ENCODE measurements around the gene SAT2. TPM values are rescaled to one million over a fixed set of nuclear protein-coding genes. Genes with fewer than 3 reads are reported as not detected.
A peak's percentile ranks its signal among the peaks of the same experiment; 100 is the strongest.

SAT2 gene
- total and polyA plus RNA-seq, 10 of the 15 experiments (the other 5 are each of a cell fraction or from before 2014, with no cell fraction given), result 14.6 to 44.0 (median 27.9) TPM

DNA sequence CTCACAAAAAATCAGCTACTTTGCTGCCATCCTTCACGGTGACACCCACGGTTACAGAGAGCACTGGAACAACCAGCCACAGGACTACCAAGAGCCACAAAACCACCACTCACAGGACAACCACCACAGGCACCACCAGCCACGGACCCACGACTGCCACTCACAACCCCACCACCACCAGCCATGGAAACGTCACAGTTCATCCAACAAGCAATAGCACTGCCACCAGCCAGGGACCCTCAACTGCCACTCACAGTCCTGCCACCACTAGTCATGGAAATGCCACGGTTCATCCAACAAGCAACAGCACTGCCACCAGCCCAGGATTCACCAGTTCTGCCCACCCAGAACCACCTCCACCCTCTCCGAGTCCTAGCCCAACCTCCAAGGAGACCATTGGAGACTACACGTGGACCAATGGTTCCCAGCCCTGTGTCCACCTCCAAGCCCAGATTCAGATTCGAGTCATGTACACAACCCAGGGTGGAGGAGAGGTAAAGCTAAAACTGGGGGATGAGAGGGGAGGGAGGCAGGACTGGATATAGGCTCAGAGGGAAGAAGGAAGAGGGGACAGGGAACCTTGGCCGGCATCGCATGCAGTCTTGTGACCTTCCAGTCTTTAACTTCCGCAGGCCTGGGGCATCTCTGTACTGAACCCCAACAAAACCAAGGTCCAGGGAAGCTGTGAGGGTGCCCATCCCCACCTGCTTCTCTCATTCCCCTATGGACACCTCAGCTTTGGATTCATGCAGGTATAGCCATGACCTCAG is 47.6 kb downstream of the SAT2 start:
- ATAC-seq, result peak; percentile 8
- RAD21 ChIA-PET (ENCODE audit: unreplicated experiment), result interaction anchor here (0.7 to 2.2 kb wide), 7 partner anchors 9 to 143 kb away, joined by 3 to 9 read pairs (median 4); partner anchors contain the start of genes FXR2, SAT2, TP53 and WRAP53
- FAIRE-seq, result no peak
- TF ChIP-seq BHLHE40 (IDR thresholded peaks at IDR 0.05; ENCODE audit: borderline replicate concordance in 1 of 2, low read depth in 2 of 2, low read length in 1 of 2), result peak in 1 of 2 experiments; percentile 3; a peak in 2 of 4 replicates
- TF ChIP-seq CREM (IDR thresholded peaks at IDR 0.05; ENCODE audit: low read depth), result no peak
- TF ChIP-seq NBN (IDR thresholded peaks at IDR 0.05), result peak; percentile 43
- TF ChIP-seq EGR1 (IDR thresholded peaks at IDR 0.05; ENCODE audit: borderline replicate concordance in 1 of 2, low read depth in 2 of 2, low read length in 2 of 2), result peak in 1 of 2 experiments; percentile 29; a peak in 1 of 3 replicates
- peak; percentile 27 for TF ChIP-seq POLR2A (IDR thresholded peaks at IDR 0.05; ENCODE audit: low read depth, low read length)
- no peak for TF ChIP-seq MTA3 (IDR thresholded peaks at IDR 0.05; ENCODE audit: borderline replicate concordance, low read length)
- TF ChIP-seq SMC3 (IDR thresholded peaks at IDR 0.05; ENCODE audit: borderline replicate concordance, low read length), result no peak
- peak; percentile 59; the same call in 1 of the 2 replicates for TF ChIP-seq LARP7 (IDR thresholded peaks at IDR 0.05)
- no peak for TF ChIP-seq ZSCAN29 (IDR thresholded peaks at IDR 0.05)
- peak; percentile 94 for TF ChIP-seq HDGF (IDR thresholded peaks at IDR 0.05)
- no peak for TF ChIP-seq NR2F1 (conservative IDR thresholded peaks at IDR 0.05)
- TF ChIP-seq IKZF2 (IDR thresholded peaks at IDR 0.05), result peak in 1 of 2 experiments; percentile 21; a peak in 1 of 4 replicates
- no peak for TF ChIP-seq WRNIP1 (IDR thresholded peaks at IDR 0.05; ENCODE audit: borderline replicate concordance, low read depth, low read length)
- TF ChIP-seq MTA2 (IDR thresholded peaks at IDR 0.05; ENCODE audit: low read depth), result no peak
- TF ChIP-seq, protein P1, sequence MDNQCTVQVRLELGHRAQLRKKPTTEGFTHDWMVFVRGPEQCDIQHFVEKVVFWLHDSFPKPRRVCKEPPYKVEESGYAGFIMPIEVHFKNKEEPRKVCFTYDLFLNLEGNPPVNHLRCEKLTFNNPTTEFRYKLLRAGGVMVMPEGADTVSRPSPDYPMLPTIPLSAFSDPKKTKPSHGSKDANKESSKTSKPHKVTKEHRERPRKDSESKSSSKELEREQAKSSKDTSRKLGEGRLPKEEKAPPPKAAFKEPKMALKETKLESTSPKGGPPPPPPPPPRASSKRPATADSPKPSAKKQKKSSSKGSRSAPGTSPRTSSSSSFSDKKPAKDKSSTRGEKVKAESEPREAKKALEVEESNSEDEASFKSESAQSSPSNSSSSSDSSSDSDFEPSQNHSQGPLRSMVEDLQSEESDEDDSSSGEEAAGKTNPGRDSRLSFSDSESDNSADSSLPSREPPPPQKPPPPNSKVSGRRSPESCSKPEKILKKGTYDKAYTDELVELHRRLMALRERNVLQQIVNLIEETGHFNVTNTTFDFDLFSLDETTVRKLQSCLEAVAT (IDR thresholded peaks at IDR 0.05), result 0 out of 2 replicates have a peak, but pooled peaks have one; percentile 60
- peak; percentile 48 for TF ChIP-seq RUNX3 (IDR thresholded peaks at IDR 0.05; ENCODE audit: low read length)
- TF ChIP-seq PBX3 (IDR thresholded peaks at IDR 0.05; ENCODE audit: insufficient replicate concordance, low read depth, low read length), result peak; percentile 26
- TF ChIP-seq PRDM15 (CRISPR knock-in tag; IDR thresholded peaks at IDR 0.05), result no peak

More for the DNA sequence above, 47.6 kb downstream of the SAT2 start:
- Histone ChIP-seq H3K79me2 (ENCODE audit: control insufficient read depth, insufficient read depth, low read length) (peaks cover 48% of the 10 kb centered on the region), H3K4me3 (no peak overlapping the region), H3K9me3 (replicated peaks; ENCODE audit: control insufficient read depth, insufficient read depth, low read length) (no peaks in the 10 kb centered on the region), H3K4me2 (ENCODE audit: control insufficient read depth, insufficient read depth) (peak overlapping the region; percentile 52), H3K4me1 (ENCODE audit: control insufficient read depth, insufficient read depth, low read length) (peaks cover 52% of the 10 kb centered on the region), H3K36me3 (ENCODE audit: control insufficient read depth in 2 of 2, insufficient read depth in 2 of 2, low read length in 1 of 2) (peaks cover 28 to 39% of the 10 kb centered on the region in 2 experiments), H3K27ac (ENCODE audit: control insufficient read depth, insufficient read depth) (peak overlapping the region; percentile 78), H3K27me3 (replicated peaks in 1 of 2; ENCODE audit: control insufficient read depth in 2 of 2, insufficient read depth in 2 of 2, low read length in 1 of 2) (no peaks in the 10 kb centered on the region), H2AFZ (ENCODE audit: control insufficient read depth, low read depth, low read length) (no peak overlapping the region), H4K20me1 (ENCODE audit: control insufficient read depth, insufficient read depth) (peaks cover 13% of the 10 kb centered on the region), H3K9ac (ENCODE audit: control insufficient read depth, insufficient read depth, low read length) (peak overlapping the region; percentile 32)
- 42% methylated on average over 12 of the region's 12 CpGs for WGBS (ENCODE audit: insufficient coverage, insufficient replicate concordance, low lambda C conversion rate, missing lambda C conversion rate)
- in situ Hi-C loops (cut with MboI), result no loop called here
- ChIA-PET POLR2A (interaction anchor here (0.6 to 1.8 kb wide), 10 partner anchors 10 to 176 kb away, joined by 3 to 9 read pairs (median 4); partner anchors contain the start of genes FXR2, SENP3, TMEM102 and TMEM256), CTCF (interaction anchor here (0.9 to 3.8 kb wide), 5 partner anchors 19 to 224 kb away, joined by 3 to 18 read pairs (median 4); partner anchors contain the start of gene SENP3), SMC1A (ENCODE audit: uncharacterized antibody, unreplicated experiment) (interaction anchor here (1.2 to 1.7 kb wide), 3 partner anchors 9 to 30 kb away, joined by 3 to 5 read pairs (median 3); no protein-coding TSS in a partner anchor)
- no TSS peak for BruUV-seq (replicated peaks)
- DNase-seq (ENCODE audit: low read depth, low spot score), result no peak
- intact Hi-C loops (cut with micrococcal nuclease; ENCODE audit: unreplicated experiment), result loop anchor here (5.0 kb wide), 1 partner anchor 37 kb away; no protein-coding TSS in a partner anchor

Measured in GM12878 (cell line).